ENCODE data around the gene LILRB2. TPM values are rescaled to one million over a fixed set of nuclear protein-coding genes. Genes with fewer than 3 reads are reported as not detected.

LILRB2 gene
- total RNA-seq, 2 donors from 2014 or later = 0.78 to 1.3 TPM

DNA sequence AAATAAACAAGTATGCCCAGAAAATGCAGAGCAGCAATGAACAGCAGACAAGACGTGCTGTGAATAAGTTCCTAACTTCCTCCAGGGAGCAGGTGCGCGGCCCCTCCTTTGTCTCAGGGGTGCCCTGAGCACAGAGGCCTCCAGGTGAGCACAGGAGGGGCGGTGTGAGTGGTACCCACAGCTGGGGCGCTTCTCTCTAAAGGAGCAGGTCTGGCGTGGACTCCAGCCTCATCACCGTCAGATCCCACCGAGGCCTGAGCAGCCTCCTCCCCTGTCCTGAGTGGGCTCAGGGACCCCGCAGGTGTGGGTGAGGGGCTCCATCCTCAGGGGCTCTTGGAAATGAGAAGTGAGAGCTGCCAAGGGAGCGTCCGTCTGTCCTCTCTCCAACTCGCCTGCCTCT, 28.9 kb upstream of the LILRB2 start:
- 52 to 67% methylated on average over 8 to 11 of the region's 12 CpGs for WGBS, 2 donors
- DNase-seq (no peak), ATAC-seq (no peak)
- Histone ChIP-seq H3K27me3 (peaks cover 0 to 8% of the 10 kb centered on the region in 2 donors), H3K4me3 (no peak overlapping the region), H3K4me1 (no peaks in the 10 kb centered on the region), H3K9me3 (no peaks in the 10 kb centered on the region), H3K27ac (no peak overlapping the region), H3K36me3 (replicated peaks in 1 of 2; ENCODE audit: insufficient read depth in 1 of 2, low read depth in 2 of 2) (no peaks in the 10 kb centered on the region)
- TF ChIP-seq, protein P1, sequence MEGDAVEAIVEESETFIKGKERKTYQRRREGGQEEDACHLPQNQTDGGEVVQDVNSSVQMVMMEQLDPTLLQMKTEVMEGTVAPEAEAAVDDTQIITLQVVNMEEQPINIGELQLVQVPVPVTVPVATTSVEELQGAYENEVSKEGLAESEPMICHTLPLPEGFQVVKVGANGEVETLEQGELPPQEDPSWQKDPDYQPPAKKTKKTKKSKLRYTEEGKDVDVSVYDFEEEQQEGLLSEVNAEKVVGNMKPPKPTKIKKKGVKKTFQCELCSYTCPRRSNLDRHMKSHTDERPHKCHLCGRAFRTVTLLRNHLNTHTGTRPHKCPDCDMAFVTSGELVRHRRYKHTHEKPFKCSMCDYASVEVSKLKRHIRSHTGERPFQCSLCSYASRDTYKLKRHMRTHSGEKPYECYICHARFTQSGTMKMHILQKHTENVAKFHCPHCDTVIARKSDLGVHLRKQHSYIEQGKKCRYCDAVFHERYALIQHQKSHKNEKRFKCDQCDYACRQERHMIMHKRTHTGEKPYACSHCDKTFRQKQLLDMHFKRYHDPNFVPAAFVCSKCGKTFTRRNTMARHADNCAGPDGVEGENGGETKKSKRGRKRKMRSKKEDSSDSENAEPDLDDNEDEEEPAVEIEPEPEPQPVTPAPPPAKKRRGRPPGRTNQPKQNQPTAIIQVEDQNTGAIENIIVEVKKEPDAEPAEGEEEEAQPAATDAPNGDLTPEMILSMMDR (IDR thresholded peaks at IDR 0.05) = no peak
- TF ChIP-seq POLR2A (IDR thresholded peaks at IDR 0.05) = no peak
- intact Hi-C loops (cut with DNase I) = no loop called here

DNA sequence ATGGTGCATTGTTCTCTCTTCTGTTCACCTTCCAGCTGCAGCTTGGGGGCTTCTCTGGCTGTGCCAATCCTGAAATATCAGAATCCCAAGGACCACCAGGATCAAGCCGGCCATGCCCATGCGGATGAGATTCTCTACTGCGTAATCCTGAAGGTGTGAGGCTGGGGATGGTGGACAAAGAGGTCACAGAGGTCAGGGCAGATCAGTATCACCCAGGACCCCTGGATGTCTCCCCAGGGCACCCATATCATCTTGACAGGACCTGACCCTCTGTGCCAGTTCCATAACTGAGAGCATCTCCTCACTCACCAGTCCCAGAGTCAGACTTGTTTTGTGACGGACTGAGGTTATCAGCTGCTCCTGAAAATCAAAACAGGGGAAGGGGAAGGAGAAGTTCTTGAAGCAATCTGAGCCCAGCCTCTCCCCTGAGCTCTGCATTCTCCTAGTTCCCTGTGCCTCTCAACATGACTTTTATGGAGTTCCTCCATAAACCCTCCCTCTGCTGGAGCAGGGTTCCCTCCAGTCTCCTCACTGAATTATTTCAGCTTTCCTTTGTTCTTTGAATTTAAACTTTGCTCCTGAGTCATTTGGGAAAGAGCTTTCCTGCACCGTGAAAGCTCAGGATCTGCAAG, 26.6 kb upstream of the LILRB2 start:
- Histone ChIP-seq H3K9me3 (no peaks in the 10 kb centered on the region), H3K27me3 (peaks cover 0 to 8% of the 10 kb centered on the region in 2 donors), H3K4me3 (no peak overlapping the region), H3K36me3 (replicated peaks in 1 of 2; ENCODE audit: insufficient read depth in 1 of 2, low read depth in 2 of 2) (no peaks in the 10 kb centered on the region), H3K4me1 (no peaks in the 10 kb centered on the region), H3K27ac (no peak overlapping the region)
- WGBS, 2 donors = 73 to 80% methylated on average over 5 of the region's 5 CpGs
- TF ChIP-seq POLR2A (IDR thresholded peaks at IDR 0.05) = no peak
- TF ChIP-seq, protein P1 (IDR thresholded peaks at IDR 0.05) = no peak
- DNase-seq (no peak), ATAC-seq (no peak)
- intact Hi-C loops (cut with DNase I) = no loop called here

DNA sequence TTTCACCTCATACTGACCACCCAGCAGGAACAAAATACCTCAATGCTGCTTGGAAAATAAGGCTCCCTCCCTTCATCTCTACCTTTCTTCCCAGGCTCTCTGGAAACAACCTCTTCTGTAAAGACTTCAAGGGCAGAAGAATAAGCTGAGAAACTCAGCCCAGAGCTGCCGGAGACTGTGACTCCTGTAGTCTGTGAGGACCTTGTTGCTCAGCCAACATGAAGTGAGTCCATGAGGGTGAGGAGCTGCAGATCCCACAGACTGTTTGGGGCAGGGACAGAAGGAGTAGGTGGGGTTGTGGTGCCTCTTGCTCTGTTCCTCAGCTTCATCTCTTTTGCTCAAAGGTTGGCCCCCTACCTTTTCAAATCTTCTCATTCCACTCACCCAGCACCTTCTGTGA, 24.2 kb upstream of the LILRB2 start:
- H3K4me3 ChIP-seq = no peak overlapping the region
- peaks cover 0 to 8% of the 10 kb centered on the region in 2 donors for H3K27me3 ChIP-seq
- no peak for TF ChIP-seq POLR2A (IDR thresholded peaks at IDR 0.05)
- no peak overlapping the region for H3K27ac ChIP-seq
- intact Hi-C loops (cut with DNase I) = no loop called here
- DNase-seq = no peak
- 42 to 90% methylated on average over 1 of the region's 1 CpG for WGBS, 2 donors
- no peaks in the 10 kb centered on the region for H3K9me3 ChIP-seq
- H3K36me3 ChIP-seq (replicated peaks in 1 of 2; ENCODE audit: insufficient read depth in 1 of 2, low read depth in 2 of 2) = no peaks in the 10 kb centered on the region
- no peak for ATAC-seq
- no peaks in the 10 kb centered on the region for H3K4me1 ChIP-seq

DNA sequence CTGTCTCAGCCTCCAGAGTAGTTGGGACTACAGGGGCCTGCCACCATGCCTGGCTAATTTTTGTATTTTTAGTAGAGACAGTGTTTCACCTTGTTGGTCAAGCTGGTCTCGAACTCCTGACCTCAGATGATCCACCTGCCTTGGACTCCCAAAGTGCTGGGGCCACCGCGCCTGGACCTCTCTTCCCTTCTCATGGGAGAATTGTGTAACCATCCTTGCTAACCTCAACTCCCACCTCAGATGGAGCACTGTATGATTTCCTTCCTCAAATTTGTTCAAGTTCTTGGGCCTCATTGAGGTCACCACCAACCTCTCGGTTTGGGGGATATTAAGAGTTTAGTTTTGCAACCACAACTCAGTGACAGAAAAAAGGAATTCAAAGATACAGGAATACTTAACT, 21.3 kb upstream of the LILRB2 start:
- Histone ChIP-seq H3K27me3 (peaks cover 0 to 8% of the 10 kb centered on the region in 2 donors), H3K36me3 (replicated peaks in 1 of 2; ENCODE audit: insufficient read depth in 1 of 2, low read depth in 2 of 2) (no peaks in the 10 kb centered on the region), H3K9me3 (no peaks in the 10 kb centered on the region), H3K4me3 (no peak overlapping the region), H3K27ac (no peak overlapping the region), H3K4me1 (no peaks in the 10 kb centered on the region)
- ATAC-seq (no peak), DNase-seq (peak in 1 of 4 donors; percentile 35)
- intact Hi-C loops (cut with DNase I) = no loop called here
- WGBS, 2 donors = 44 to 54% methylated on average over 4 of the region's 4 CpGs
- TF ChIP-seq POLR2A (IDR thresholded peaks at IDR 0.05) = no peak
- TF ChIP-seq, protein P1 (IDR thresholded peaks at IDR 0.05) = no peak

DNA sequence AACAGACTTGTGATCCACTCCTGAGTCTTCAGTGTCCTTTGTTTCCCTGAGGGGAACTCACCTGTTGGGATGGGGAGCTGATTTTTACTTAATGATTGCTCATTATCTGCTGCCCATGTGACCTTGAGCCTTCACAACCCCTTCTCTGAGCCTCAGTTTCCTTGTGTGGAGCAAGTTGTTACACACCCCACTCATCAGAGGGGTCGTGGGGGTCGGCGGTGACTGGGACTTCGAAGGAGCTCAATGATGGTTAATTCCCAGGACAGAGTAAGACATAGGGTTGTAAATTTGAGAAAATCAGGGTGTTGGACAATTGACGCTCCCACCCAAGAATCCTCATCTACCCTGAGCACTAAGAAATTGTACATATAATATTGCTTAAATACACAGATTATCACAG, 18.6 kb upstream of the LILRB2 start:
- DNase-seq (no peak), ATAC-seq (no peak)
- TF ChIP-seq, protein P1 (IDR thresholded peaks at IDR 0.05) = no peak
- TF ChIP-seq POLR2A (IDR thresholded peaks at IDR 0.05) = no peak
- Histone ChIP-seq H3K36me3 (replicated peaks in 1 of 2; ENCODE audit: insufficient read depth in 1 of 2, low read depth in 2 of 2) (no peaks in the 10 kb centered on the region), H3K4me1 (no peaks in the 10 kb centered on the region), H3K9me3 (no peaks in the 10 kb centered on the region), H3K4me3 (no peak overlapping the region), H3K27ac (no peak overlapping the region), H3K27me3 (no peaks in the 10 kb centered on the region)
- intact Hi-C loops (cut with DNase I) = no loop called here
- 70 to 75% methylated on average over 5 of the region's 5 CpGs for WGBS, 2 donors
